Immature natural killer cell (primary cell): Measurements from ENCODE around the gene LZTS2. TPM values are rescaled to one million over a fixed set of nuclear protein-coding genes. Genes with fewer than 3 reads are reported as not detected.

Experiments used
- DNase-seq, 3 donors: peaks; one replicate each; pipeline ENCODE4 v3.0.0; 2022; ENCODE audit warnings: mixed read lengths in 1 of 3
- H3K27ac Mint-ChIP-seq, 6 donors: one replicate each; pipeline ENCODE4 v1.8.0; 2020; ENCODE audit warnings: mixed read lengths in 6 of 6, mild to moderate bottlenecking in 5 of 6, inconsistent platforms in 4 of 6, moderate library complexity in 3 of 6
- H3K27me3 Mint-ChIP-seq, 3 donors: one replicate each; pipeline ENCODE4 v1.8.0; 2020 to 2021; ENCODE audit warnings: low read depth in 3 of 3, mild to moderate bottlenecking in 3 of 3, mixed read lengths in 3 of 3, moderate library complexity in 3 of 3, inconsistent platforms in 1 of 3
- H3K36me3 Mint-ChIP-seq, 3 donors: one replicate each; pipeline ENCODE4 v1.8.0; 2020; ENCODE audit warnings: mixed read lengths in 3 of 3, inconsistent platforms in 2 of 3, mild to moderate bottlenecking in 2 of 3
- H3K4me1 Mint-ChIP-seq, 2 donors: one replicate each; pipeline ENCODE4 v1.8.0; 2020; ENCODE audit warnings: inconsistent platforms in 2 of 2, mild to moderate bottlenecking in 2 of 2, mixed read lengths in 2 of 2, moderate library complexity in 1 of 2
- H3K4me3 Mint-ChIP-seq, 5 donors: one replicate each; pipeline ENCODE4 v1.8.0; 2020; ENCODE audit warnings: mild to moderate bottlenecking in 5 of 5, mixed read lengths in 5 of 5, inconsistent platforms in 3 of 5, moderate library complexity in 3 of 5
- H3K9me3 Mint-ChIP-seq, 6 donors: one replicate each; pipeline ENCODE4 v1.8.0; 2020; ENCODE audit warnings: mild to moderate bottlenecking in 6 of 6, mixed read lengths in 6 of 6, inconsistent platforms in 4 of 6, moderate library complexity in 3 of 6
- polyA plus RNA-seq, 3 donors: library from polyadenylated mRNA; unstranded; fragments of 300-500 nt; fragmentation: Illumina TruSeq; gene quantifications; one replicate each; pipeline ENCODE4 v1.2.3, GENCODE V29; 2021

LZTS2 gene
- polyA plus RNA-seq, 3 donors from 2014 or later, result 5.8 to 13.1 (median 7.1) TPM

DNA sequence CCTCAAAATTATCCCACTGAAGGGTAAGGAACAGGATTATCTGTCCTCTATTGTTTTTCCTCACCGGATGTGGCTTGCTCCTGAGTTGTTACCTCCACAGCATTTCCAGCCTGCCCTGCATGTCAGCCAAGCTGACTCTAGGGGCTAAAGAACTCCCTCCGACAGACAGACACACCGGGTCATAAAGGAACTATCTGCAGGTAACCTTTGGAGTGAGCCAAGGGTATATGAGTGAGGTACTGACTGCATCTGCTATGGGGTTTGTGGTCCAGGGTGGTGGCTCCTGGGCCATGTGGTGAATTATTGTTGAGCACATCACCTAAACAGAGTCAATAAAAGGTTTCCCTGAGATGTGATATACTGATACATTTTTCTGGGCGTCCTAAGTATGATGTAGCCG is 55.3 kb downstream of the LZTS2 start:
- peaks cover 4 to 13% of the 10 kb centered on the region in 2 donors for H3K4me1 Mint-ChIP-seq
- H3K9me3 Mint-ChIP-seq, result no peaks in the 10 kb centered on the region
- no peaks in the 10 kb centered on the region for H3K36me3 Mint-ChIP-seq
- H3K27ac Mint-ChIP-seq, result no peak overlapping the region
- peaks cover under 1 to 9% (median 6%) of the 10 kb centered on the region in 3 donors for H3K27me3 Mint-ChIP-seq
- H3K4me3 Mint-ChIP-seq, result no peak overlapping the region
- no peak for DNase-seq

DNA sequence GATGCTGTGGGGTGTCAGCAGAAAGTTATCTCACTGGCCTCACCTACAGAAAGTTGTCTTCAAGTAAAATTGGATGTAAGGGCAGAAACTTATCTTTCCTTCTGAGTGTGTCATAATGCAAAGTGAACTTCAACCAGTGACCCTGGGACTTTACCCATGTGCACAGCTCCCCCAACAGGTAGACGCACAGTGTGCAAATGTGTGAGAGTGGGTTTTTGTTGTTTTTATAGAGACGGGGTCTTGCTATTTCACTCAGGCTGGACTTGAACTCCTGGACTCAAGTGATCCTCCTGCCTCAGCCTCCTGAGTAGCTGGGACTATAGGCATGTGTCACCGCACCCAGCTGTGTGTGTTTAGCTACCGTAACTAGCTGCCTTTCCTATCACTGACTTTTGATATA is 55.8 kb downstream of the LZTS2 start:
- H3K36me3 Mint-ChIP-seq, result no peaks in the 10 kb centered on the region
- H3K4me3 Mint-ChIP-seq, result no peak overlapping the region
- no peaks in the 10 kb centered on the region for H3K9me3 Mint-ChIP-seq

DNA sequence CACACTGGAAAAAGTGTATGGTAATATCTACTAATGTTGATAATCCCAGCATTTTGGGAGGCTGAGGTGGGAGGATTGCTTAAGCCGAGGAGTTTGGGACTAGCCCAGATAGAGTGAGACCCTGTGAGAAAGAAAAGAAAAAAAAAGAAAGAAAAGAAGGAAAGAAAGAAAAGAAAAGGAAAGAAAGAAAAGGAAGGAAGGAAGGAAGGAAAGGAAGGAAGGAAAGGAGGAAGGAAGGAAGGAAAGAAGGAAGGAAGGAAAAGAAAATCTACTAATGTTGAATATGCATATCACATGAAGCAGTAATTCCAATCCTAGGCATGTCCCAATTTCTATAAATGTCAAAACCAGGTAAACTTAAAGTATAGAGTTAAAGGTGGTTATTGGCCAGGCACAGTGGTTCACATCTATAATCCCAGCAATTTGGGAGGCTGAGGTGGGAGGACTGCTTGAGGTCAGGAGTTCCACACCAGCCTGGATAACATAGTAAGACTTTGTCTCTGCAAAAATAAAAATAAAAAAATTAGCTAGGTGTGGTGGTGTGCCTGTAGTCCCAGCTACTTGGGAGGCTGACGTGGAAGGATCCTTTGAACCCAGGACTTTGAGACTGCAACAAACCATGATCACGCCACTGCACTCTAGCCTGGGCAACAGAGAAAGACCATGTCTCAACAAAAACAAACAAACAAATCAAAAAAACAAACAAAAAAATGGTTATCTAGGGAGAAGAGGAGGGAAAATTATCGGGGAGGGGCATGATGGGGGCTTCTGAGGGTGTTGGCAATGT is 57.0 kb downstream of the LZTS2 start:
- Mint-ChIP-seq H3K27ac (no peak overlapping the region), H3K27me3 (peaks cover 3 to 18% (median 5%) of the 10 kb centered on the region in 3 donors), H3K4me3 (no peak overlapping the region), H3K4me1 (peaks cover 8 to 16% of the 10 kb centered on the region in 2 donors), H3K9me3 (no peaks in the 10 kb centered on the region), H3K36me3 (no peaks in the 10 kb centered on the region)
- DNase-seq, result no peak

More for the DNA sequence above, 55.8 kb downstream of the LZTS2 start:
- peaks cover 6 to 17% of the 10 kb centered on the region in 2 donors for H3K4me1 Mint-ChIP-seq
- no peak for DNase-seq
- H3K27me3 Mint-ChIP-seq, result peaks cover 3 to 10% (median 4%) of the 10 kb centered on the region in 3 donors
- no peak overlapping the region for H3K27ac Mint-ChIP-seq

Other genes starting within 250 kb of the LZTS2 start
- 10 to 100 TPM in 1 of 3 donors, 1 to 10 TPM in 2; 6.1 to 21.3 (median 8.9) TPM for gene SLF2, start 86.8 kb upstream of the LZTS2 start, polyA plus RNA-seq
- under 1 TPM in 1 of 3 donors, not detected in 2; 0.35 TPM for gene SEMA4G, start 30.3 kb upstream of the LZTS2 start, polyA plus RNA-seq
- gene MRPL43, start 12.3 kb upstream of the LZTS2 start, polyA plus RNA-seq, result 100 to 1,000 TPM; 117 to 163 (median 129) TPM
- 1 to 10 TPM in 1 of 3 donors, under 1 TPM in 1, not detected in 1; 0.76 to 5.7 TPM for gene TWNK, start 12.3 kb upstream of the LZTS2 start, polyA plus RNA-seq
- 1 to 10 TPM in 1 of 3 donors, under 1 TPM in 1, not detected in 1; 0.28 to 1.1 TPM for gene PDZD7, start 31.3 kb downstream of the LZTS2 start, polyA plus RNA-seq
- 10 to 100 TPM; 18.2 to 23.0 (median 22.0) TPM for gene SFXN3, start 31.4 kb downstream of the LZTS2 start, polyA plus RNA-seq
- gene KAZALD1, start 62.2 kb downstream of the LZTS2 start, polyA plus RNA-seq, result not detected
- gene TLX1, start 131.5 kb downstream of the LZTS2 start, polyA plus RNA-seq, result not detected
- not detected for gene LBX1, start 229.7 kb downstream of the LZTS2 start, polyA plus RNA-seq